Measurements from ENCODE around the gene PIK3CD.

Gene PIK3CD

GRCh38 chr1:9720785-9721605 lies 69.5 kb downstream of the PIK3CD start:
- no peak for DNase-seq

- no peak for DNase-seq
These were observed 70.3 kb downstream of the PIK3CD start for GRCh38 chr1:9721606-9722377.

GRCh38 chr1:9722378-9722749 lies 70.8 kb downstream of the PIK3CD start:
- DNase-seq = no peak

- DNase-seq = no peak
These were observed 71.7 kb downstream of the PIK3CD start for GRCh38 chr1:9723068-9723805.

- DNase-seq = no peak
These were observed 72.4 kb downstream of the PIK3CD start for GRCh38 chr1:9723926-9724325.

- peak; percentile 50 for DNase-seq
These were observed 73.4 kb downstream of the PIK3CD start for GRCh38 chr1:9724706-9725476.

- DNase-seq = no peak
These were observed 74.9 kb downstream of the PIK3CD start for GRCh38 chr1:9726406-9726805.

- DNase-seq = no peak
These were observed 75.5 kb downstream of the PIK3CD start for GRCh38 chr1:9726905-9727595.

GRCh38 chr1:9728451-9729295 lies 77.1 kb downstream of the PIK3CD start:
- no peak for DNase-seq

GRCh38 chr1:9729523-9729922 lies 78.0 kb downstream of the PIK3CD start:
- DNase-seq = no peak

GRCh38 chr1:9730096-9730901 lies 78.8 kb downstream of the PIK3CD start:
- DNase-seq = no peak

GRCh38 chr1:9731051-9731537 lies 79.6 kb downstream of the PIK3CD start:
- no peak for DNase-seq

GRCh38 chr1:9731561-9731960 lies 80.0 kb downstream of the PIK3CD start:
- DNase-seq = no peak

GRCh38 chr1:9732123-9732971 lies 80.8 kb downstream of the PIK3CD start:
- no peak for DNase-seq

- no peak for DNase-seq
These were observed 81.7 kb downstream of the PIK3CD start for GRCh38 chr1:9733160-9733789.

GRCh38 chr1:9735800-9736199 lies 84.3 kb downstream of the PIK3CD start:
- DNase-seq = no peak

- no peak for DNase-seq
These were observed 84.7 kb downstream of the PIK3CD start for GRCh38 chr1:9736241-9736640.

GRCh38 chr1:9737057-9737456 lies 85.5 kb downstream of the PIK3CD start:
- DNase-seq = no peak

- no peak for DNase-seq
These were observed 86.1 kb downstream of the PIK3CD start for GRCh38 chr1:9737671-9738070.

Data from right forelimb (tissue), 1 donor.